Measurements from ENCODE around the gene ZYG11B. TPM values are rescaled to one million over a fixed set of nuclear protein-coding genes. Genes with fewer than 3 reads are reported as not detected.
"Not testable (repeated sequence)": the region's sequence is repeated elsewhere in the genome, so short reads cannot be mapped to it uniquely, and the experiment has no call there.

Gene ZYG11B
- total RNA-seq, 4 donors from 2014 or later, result 23.4 to 46.2 (median 42.1) TPM

- TF ChIP-seq, protein P1, sequence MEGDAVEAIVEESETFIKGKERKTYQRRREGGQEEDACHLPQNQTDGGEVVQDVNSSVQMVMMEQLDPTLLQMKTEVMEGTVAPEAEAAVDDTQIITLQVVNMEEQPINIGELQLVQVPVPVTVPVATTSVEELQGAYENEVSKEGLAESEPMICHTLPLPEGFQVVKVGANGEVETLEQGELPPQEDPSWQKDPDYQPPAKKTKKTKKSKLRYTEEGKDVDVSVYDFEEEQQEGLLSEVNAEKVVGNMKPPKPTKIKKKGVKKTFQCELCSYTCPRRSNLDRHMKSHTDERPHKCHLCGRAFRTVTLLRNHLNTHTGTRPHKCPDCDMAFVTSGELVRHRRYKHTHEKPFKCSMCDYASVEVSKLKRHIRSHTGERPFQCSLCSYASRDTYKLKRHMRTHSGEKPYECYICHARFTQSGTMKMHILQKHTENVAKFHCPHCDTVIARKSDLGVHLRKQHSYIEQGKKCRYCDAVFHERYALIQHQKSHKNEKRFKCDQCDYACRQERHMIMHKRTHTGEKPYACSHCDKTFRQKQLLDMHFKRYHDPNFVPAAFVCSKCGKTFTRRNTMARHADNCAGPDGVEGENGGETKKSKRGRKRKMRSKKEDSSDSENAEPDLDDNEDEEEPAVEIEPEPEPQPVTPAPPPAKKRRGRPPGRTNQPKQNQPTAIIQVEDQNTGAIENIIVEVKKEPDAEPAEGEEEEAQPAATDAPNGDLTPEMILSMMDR (IDR thresholded peaks at IDR 0.05), result no peak
- DNase-seq (ENCODE audit: low spot score) (no peak), ATAC-seq (ENCODE audit: low FRiP score) (peak; percentile 65)
These were observed 18.2 kb upstream of the ZYG11B start for GRCh38 chr1:52707927-52708655.

GRCh38 chr1:52709016-52709415 is 17.2 kb upstream of the ZYG11B start:
- TF ChIP-seq, protein P1 (IDR thresholded peaks at IDR 0.05), result no peak
- DNase-seq (ENCODE audit: low spot score) (no peak), ATAC-seq (ENCODE audit: low FRiP score) (no peak)

- TF ChIP-seq, protein P1 (IDR thresholded peaks at IDR 0.05), result no peak
- DNase-seq (ENCODE audit: low spot score) (no peak), ATAC-seq (ENCODE audit: low FRiP score) (no peak)
These were observed 12.7 kb upstream of the ZYG11B start for GRCh38 chr1:52713590-52713989.

GRCh38 chr1:52715296-52715695 is 11.0 kb upstream of the ZYG11B start:
- not testable (repeated sequence) for ATAC-seq (ENCODE audit: low FRiP score); DNase-seq (ENCODE audit: low spot score)

DNA sequence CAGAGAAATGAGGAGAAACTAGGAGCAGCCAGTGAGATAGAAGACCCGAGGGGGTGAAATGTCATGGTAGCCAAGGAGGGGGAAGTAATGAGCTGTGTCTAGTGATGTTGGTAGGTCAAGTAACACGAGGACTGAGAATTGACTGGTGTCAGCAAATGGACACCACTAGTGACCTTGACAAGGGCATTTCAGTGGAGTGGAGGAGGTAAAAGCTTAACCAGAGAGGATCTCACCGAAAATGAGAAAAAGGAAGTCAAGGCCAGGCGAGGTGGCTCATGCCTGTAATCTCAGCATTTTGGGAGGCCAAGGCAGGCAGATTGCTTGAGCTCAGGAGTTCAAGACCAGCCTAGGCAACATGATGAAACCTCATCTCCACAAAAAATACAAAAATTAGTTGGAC is 3.0 kb upstream of the ZYG11B start:
- TF ChIP-seq, protein P1 (IDR thresholded peaks at IDR 0.05), result no peak
- no peak for DNase-seq (ENCODE audit: low spot score)

GRCh38 chr1:52725903-52726264 is 369 bp upstream of the ZYG11B start:
- TF ChIP-seq, protein P1 (IDR thresholded peaks at IDR 0.05), result no peak

More for the DNA sequence above, 3.0 kb upstream of the ZYG11B start:
- no peak for ATAC-seq (ENCODE audit: low FRiP score)

DNA sequence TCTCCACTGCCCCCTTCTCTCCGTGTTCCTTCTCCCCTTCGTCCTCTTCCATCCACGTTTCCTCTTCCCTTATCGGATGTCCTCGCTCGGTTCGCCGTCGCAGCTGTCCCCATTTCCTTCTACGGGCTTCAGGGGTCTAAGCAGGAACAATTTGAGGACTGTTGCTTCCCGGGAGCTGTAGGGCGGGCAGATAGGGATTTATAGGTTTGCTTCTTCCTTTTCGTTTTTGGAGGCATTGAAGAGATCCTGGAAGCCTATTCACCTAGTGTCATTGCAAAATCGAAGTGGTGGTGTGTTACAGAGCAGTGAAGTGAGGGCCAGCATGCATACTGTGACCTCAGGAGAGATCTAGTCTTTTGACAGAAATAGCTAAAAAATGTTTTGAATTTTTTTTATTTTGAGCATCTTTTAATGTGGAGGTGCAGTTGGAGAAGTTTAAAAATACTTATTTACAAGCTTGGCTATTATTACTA is 897 bp downstream of the ZYG11B start:
- TF ChIP-seq, protein P1 (IDR thresholded peaks at IDR 0.05), result no peak
- ATAC-seq (ENCODE audit: low FRiP score) (no peak), DNase-seq (ENCODE audit: low spot score) (no peak)

More at GRCh38 chr1:52725903-52726264, 369 bp upstream of the ZYG11B start:
- DNase-seq (ENCODE audit: low spot score) (no peak), ATAC-seq (ENCODE audit: low FRiP score) (no peak)

All from omental fat pad (tissue), 4 donors.